SU-DHL-6 (cell line): ENCODE results near the gene HEATR1.

ENCODE experiments used
- H2AFZ ChIP-seq: fragments of 200-600 bp; sonication (generic); 2 replicates; pipeline ENCODE4 v1.6.1; 2014; ENCODE audit warnings: low read depth, mild to moderate bottlenecking, moderate library complexity, mixed read lengths, antibody characterized with exemption, low read length; ENCODE audit not compliant: severe bottlenecking
- H3F3A ChIP-seq: fragments of 200-600 bp; shearing (Covaris generic); 2 replicates; pipeline ENCODE4 v1.6.0; 2016; ENCODE audit warnings: antibody characterized with exemption, mild to moderate bottlenecking; ENCODE audit not compliant: insufficient read depth
- H3K27ac ChIP-seq: fragments of 200-600 bp; sonication (generic); 2 replicates; pipeline ENCODE4 v1.5.1; 2016; ENCODE audit warnings: low read depth, mild to moderate bottlenecking, low read length, moderate library complexity, mixed read lengths
- H3K27me3 ChIP-seq: fragments of 200-600 bp; sonication (generic), shearing (Covaris generic); 2 replicates; pipeline ENCODE4 v1.6.0; 2014; ENCODE audit warnings: mild to moderate bottlenecking, low read length
- H3K36me3 ChIP-seq: fragments of 200-600 bp; sonication (generic); 2 replicates; pipeline ENCODE4 v1.6.1; 2014; ENCODE audit warnings: mild to moderate bottlenecking, low read length, mixed read lengths
- H3K4me2 ChIP-seq: fragments of 300-600, 200-600 bp; shearing (Covaris generic), sonication (generic); 2 replicates; pipeline ENCODE4 v1.6.0; 2014; ENCODE audit warnings: low read length, low read depth, mild to moderate bottlenecking; ENCODE audit not compliant: poor library complexity, severe bottlenecking
- H3K4me3 ChIP-seq: fragments of 200-600 bp; sonication (generic); 2 replicates; pipeline ENCODE4 v1.5.1; 2014; ENCODE audit warnings: antibody characterized with exemption, low read length, mild to moderate bottlenecking, mixed read lengths; ENCODE audit not compliant: insufficient read depth, poor library complexity, severe bottlenecking
- H3K79me2 ChIP-seq: fragments of 200-600 bp; sonication (generic); 2 replicates; pipeline ENCODE4 v1.6.1; 2014; ENCODE audit warnings: mild to moderate bottlenecking, low read length, moderate library complexity; ENCODE audit not compliant: insufficient read depth
- H3K9ac ChIP-seq: fragments of 200-600 bp; sonication (generic); 2 replicates; pipeline ENCODE4 v1.7.0; 2014; ENCODE audit warnings: mild to moderate bottlenecking, low read length
- H3K9me2 ChIP-seq: fragments of 200-600 bp; sonication (generic); replicated peaks from 2 replicates; pipeline ENCODE4 v1.6.1; 2014; ENCODE audit warnings: low read length; ENCODE audit not compliant: insufficient read depth
- H3K9me3 ChIP-seq: fragments of 200-600 bp; sonication (generic); 2 replicates; pipeline ENCODE4 v1.6.1; 2014; ENCODE audit warnings: low read length, mixed read lengths; ENCODE audit not compliant: insufficient read depth
- H4K20me1 ChIP-seq: fragments of 200-600 bp; sonication (generic); 2 replicates; pipeline ENCODE4 v1.6.1; 2014; ENCODE audit warnings: low read depth, mild to moderate bottlenecking, antibody characterized with exemption, low read length, moderate library complexity, mixed read lengths
- EZH2phosphoT487 ChIP-seq: fragments of 200-600 bp; sonication (generic), shearing (Covaris generic); conservative IDR thresholded peaks from 2 replicates; pipeline ENCODE4 v1.6.1; 2018; ENCODE audit warnings: mild to moderate bottlenecking, antibody characterized with exemption, low read length, moderate library complexity, mixed read lengths
- TF ChIP-seq, protein P1 (sequence below): fragments of 200-600 bp; sonication (generic); IDR thresholded peaks from one replicate; pipeline ENCODE4 v1.5.1; 2017; ENCODE audit warnings: antibody characterized with exemption, mild to moderate bottlenecking, low read length, moderate library complexity; ENCODE audit not compliant: insufficient read depth, poor library complexity, severe bottlenecking

HEATR1 gene

DNA sequence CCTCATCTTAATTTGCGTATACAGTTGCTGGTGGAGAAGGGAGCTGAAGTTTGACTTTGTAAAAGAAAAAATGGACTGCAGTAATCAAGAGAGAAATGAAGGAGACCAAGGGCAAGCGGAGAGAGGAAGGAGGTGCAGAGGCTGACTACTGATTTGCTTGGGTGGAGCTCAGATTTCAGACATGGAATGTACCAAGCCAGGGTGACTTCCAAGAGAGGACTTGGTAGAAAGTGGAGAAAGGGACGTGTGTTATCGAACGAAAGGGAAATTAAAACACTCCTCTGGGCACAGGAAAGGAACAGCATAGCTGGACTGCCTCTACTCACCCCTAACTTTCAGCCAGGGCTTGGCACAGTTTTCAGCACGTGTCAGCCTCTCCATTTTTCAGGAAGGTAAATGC, 15.1 kb upstream of the HEATR1 start:
- H3K9me2 ChIP-seq = no peaks in the 10 kb centered on the region
- no peak overlapping the region for H3K9ac ChIP-seq
- no peaks in the 10 kb centered on the region for H4K20me1 ChIP-seq
- H3K27me3 ChIP-seq = no peaks in the 10 kb centered on the region
- H3F3A ChIP-seq = no peaks in the 10 kb centered on the region
- no peak overlapping the region for H3K27ac ChIP-seq
- H3K79me2 ChIP-seq = no peaks in the 10 kb centered on the region
- H2AFZ ChIP-seq = no peak overlapping the region
- no peak for TF ChIP-seq EZH2phosphoT487
- TF ChIP-seq, protein P1, sequence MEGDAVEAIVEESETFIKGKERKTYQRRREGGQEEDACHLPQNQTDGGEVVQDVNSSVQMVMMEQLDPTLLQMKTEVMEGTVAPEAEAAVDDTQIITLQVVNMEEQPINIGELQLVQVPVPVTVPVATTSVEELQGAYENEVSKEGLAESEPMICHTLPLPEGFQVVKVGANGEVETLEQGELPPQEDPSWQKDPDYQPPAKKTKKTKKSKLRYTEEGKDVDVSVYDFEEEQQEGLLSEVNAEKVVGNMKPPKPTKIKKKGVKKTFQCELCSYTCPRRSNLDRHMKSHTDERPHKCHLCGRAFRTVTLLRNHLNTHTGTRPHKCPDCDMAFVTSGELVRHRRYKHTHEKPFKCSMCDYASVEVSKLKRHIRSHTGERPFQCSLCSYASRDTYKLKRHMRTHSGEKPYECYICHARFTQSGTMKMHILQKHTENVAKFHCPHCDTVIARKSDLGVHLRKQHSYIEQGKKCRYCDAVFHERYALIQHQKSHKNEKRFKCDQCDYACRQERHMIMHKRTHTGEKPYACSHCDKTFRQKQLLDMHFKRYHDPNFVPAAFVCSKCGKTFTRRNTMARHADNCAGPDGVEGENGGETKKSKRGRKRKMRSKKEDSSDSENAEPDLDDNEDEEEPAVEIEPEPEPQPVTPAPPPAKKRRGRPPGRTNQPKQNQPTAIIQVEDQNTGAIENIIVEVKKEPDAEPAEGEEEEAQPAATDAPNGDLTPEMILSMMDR = no peak
- H3K9me3 ChIP-seq = no peaks in the 10 kb centered on the region; the same call in 1 of the 2 replicates
- H3K4me3 ChIP-seq = no peak overlapping the region
- no peaks in the 10 kb centered on the region for H3K36me3 ChIP-seq
- no peak overlapping the region for H3K4me2 ChIP-seq

- H3K27me3 ChIP-seq = no peaks in the 10 kb centered on the region
- no peak overlapping the region for H2AFZ ChIP-seq
- no peaks in the 10 kb centered on the region for H3F3A ChIP-seq
- H3K4me2 ChIP-seq = no peak overlapping the region
- H3K9me2 ChIP-seq = no peaks in the 10 kb centered on the region
- H3K9me3 ChIP-seq = no peaks in the 10 kb centered on the region; the same call in 1 of the 2 replicates
- H3K9ac ChIP-seq = no peak overlapping the region
- no peak overlapping the region for H3K27ac ChIP-seq
- no peaks in the 10 kb centered on the region for H4K20me1 ChIP-seq
- H3K36me3 ChIP-seq = no peaks in the 10 kb centered on the region
- H3K79me2 ChIP-seq = no peaks in the 10 kb centered on the region
- H3K4me3 ChIP-seq = no peak overlapping the region
- TF ChIP-seq EZH2phosphoT487 = no peak
- TF ChIP-seq, protein P1 = no peak
Observed at GRCh38 chr1:236618507-236618906, 14.2 kb upstream of the HEATR1 start.

GRCh38 chr1:236615399-236616148, 11.3 kb upstream of the HEATR1 start:
- no peak for TF ChIP-seq EZH2phosphoT487
- TF ChIP-seq, protein P1 = no peak
- Histone ChIP-seq H3F3A (no peaks in the 10 kb centered on the region), H3K9me2 (no peaks in the 10 kb centered on the region), H3K36me3 (no peaks in the 10 kb centered on the region), H4K20me1 (no peaks in the 10 kb centered on the region), H3K27me3 (no peaks in the 10 kb centered on the region), H3K4me3 (no peak overlapping the region), H2AFZ (no peak overlapping the region), H3K27ac (no peak overlapping the region), H3K79me2 (no peaks in the 10 kb centered on the region), H3K9ac (no peak overlapping the region), H3K4me2 (no peak overlapping the region), H3K9me3 (no peaks in the 10 kb centered on the region)
